DND-41 (cell line): ENCODE results near the gene GSDMA.

Experiments used
- ATAC-seq: fragments of 200-7000 bp; cut with Tn5 transposase; 3 replicates; pipeline ENCODE4 v1.9.1; 2021; ENCODE audit warnings: low read depth; ENCODE audit not compliant: insufficient read depth
- DNase-seq: peaks from one replicate; pipeline ENCODE4 v3.0.0-alpha.2; 2020
- H2AFZ ChIP-seq: 2 replicates; pipeline ENCODE4 v1.6.0; 2012; ENCODE audit warnings: low read depth, low read length
- H3K27ac ChIP-seq: 2 replicates; pipeline ENCODE4 v1.5.1; 2012; ENCODE audit warnings: low read length, inconsistent platforms
- H3K27me3 ChIP-seq: fragments of 200-600 bp; sonication (generic); 2 replicates; pipeline ENCODE4 v1.6.0; 2012; ENCODE audit warnings: low read length, mild to moderate bottlenecking, inconsistent platforms; ENCODE audit not compliant: insufficient read depth, poor library complexity
- H3K36me3 ChIP-seq: 2 replicates; pipeline ENCODE4 v1.5.1; 2012; ENCODE audit warnings: low read length, inconsistent platforms; ENCODE audit not compliant: insufficient read depth
- H3K4me1 ChIP-seq: 2 replicates; pipeline ENCODE4 v1.5.1; 2012; ENCODE audit warnings: mild to moderate bottlenecking, low read length; ENCODE audit not compliant: insufficient read depth
- H3K4me2 ChIP-seq: 2 replicates; pipeline ENCODE4 v1.6.0; 2012; ENCODE audit warnings: mild to moderate bottlenecking, moderate library complexity, low read length, inconsistent platforms; ENCODE audit not compliant: insufficient read depth
- H3K4me3 ChIP-seq, 2 experiments: fragments of 200-600 bp in 1 of 2; shearing (Covaris generic) in 1 of 2; 2 replicates each; pipeline ENCODE4 v1.5.1; 2012 to 2016; ENCODE audit warnings: inconsistent platforms in 2 of 2, low read length in 2 of 2, mild to moderate bottlenecking in 2 of 2, low read depth in 1 of 2, moderate library complexity in 1 of 2
- H3K79me2 ChIP-seq: 2 replicates; pipeline ENCODE4 v1.6.0; 2012; ENCODE audit warnings: low read length, inconsistent platforms; ENCODE audit not compliant: insufficient read depth
- H3K9ac ChIP-seq: 2 replicates; pipeline ENCODE4 v1.6.0; 2012; ENCODE audit warnings: low read depth, mild to moderate bottlenecking, inconsistent platforms, low read length, moderate library complexity
- H3K9me3 ChIP-seq: 2 replicates; pipeline ENCODE4 v1.5.1; 2012; ENCODE audit warnings: low read length, moderate library complexity, mild to moderate bottlenecking, inconsistent platforms; ENCODE audit not compliant: insufficient read depth, severe bottlenecking
- H4K20me1 ChIP-seq: 2 replicates; pipeline ENCODE4 v1.6.0; 2012; ENCODE audit warnings: low read length; ENCODE audit not compliant: insufficient read depth
- EZH2 ChIP-seq: IDR thresholded peaks from 3 replicates; pipeline ENCODE4 v1.6.1; 2012; ENCODE audit warnings: borderline replicate concordance, low read depth, mild to moderate bottlenecking, moderate library complexity, low read length, inconsistent platforms; ENCODE audit not compliant: severe bottlenecking
- TF ChIP-seq, protein P1 (sequence below): IDR thresholded peaks from 2 replicates; pipeline ENCODE4 v1.5.1; 2012; ENCODE audit warnings: borderline replicate concordance, low read length, moderate library complexity, mild to moderate bottlenecking; ENCODE audit not compliant: poor library complexity, severe bottlenecking; ENCODE audit errors: extremely low read depth

Gene GSDMA

DNA sequence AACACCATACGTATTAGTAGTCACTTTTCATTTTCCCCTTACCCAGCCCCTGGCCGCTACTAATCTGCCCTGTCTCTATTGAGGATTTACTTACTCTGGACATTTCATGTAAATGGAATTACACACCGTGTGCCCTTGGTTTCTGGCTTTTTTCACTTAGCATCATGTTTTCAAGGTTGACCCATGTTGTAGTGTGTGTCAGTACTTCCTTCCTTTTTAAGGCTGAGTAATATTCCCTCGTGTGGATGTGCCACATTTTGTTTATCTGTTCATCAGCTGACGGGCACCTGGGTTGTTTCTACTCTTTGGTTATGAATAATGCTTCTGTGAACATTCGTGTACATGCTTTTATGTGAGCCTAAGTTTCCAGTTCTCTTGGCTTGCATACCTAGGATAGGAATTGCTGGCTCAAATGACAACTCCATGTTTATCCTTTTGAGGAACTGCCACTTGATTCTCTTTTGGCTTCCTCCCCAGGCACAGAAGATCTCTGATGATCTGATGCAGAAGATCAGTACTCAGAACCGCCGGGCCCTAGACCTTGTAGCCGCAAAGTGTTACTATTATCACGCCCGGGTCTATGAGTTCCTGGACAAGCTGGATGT is 25.5 kb downstream of the GSDMA start:
- Histone ChIP-seq H3K4me3 (no peak overlapping the region), H3K9ac (no peak overlapping the region), H2AFZ (no peak overlapping the region), H3K4me1 (peaks cover 10% of the 10 kb centered on the region; the same call in 1 of the 2 replicates), H3K27ac (no peak overlapping the region), H3K9me3 (no peaks in the 10 kb centered on the region), H4K20me1 (peaks cover 25% of the 10 kb centered on the region), H3K36me3 (peaks cover 96% of the 10 kb centered on the region), H3K4me2 (no peak overlapping the region), H3K27me3 (no peaks in the 10 kb centered on the region), H3K79me2 (peaks cover 19% of the 10 kb centered on the region)
- TF ChIP-seq, protein P1, sequence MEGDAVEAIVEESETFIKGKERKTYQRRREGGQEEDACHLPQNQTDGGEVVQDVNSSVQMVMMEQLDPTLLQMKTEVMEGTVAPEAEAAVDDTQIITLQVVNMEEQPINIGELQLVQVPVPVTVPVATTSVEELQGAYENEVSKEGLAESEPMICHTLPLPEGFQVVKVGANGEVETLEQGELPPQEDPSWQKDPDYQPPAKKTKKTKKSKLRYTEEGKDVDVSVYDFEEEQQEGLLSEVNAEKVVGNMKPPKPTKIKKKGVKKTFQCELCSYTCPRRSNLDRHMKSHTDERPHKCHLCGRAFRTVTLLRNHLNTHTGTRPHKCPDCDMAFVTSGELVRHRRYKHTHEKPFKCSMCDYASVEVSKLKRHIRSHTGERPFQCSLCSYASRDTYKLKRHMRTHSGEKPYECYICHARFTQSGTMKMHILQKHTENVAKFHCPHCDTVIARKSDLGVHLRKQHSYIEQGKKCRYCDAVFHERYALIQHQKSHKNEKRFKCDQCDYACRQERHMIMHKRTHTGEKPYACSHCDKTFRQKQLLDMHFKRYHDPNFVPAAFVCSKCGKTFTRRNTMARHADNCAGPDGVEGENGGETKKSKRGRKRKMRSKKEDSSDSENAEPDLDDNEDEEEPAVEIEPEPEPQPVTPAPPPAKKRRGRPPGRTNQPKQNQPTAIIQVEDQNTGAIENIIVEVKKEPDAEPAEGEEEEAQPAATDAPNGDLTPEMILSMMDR, result no peak
- no peak for TF ChIP-seq EZH2
- no peak for DNase-seq
- no peak for ATAC-seq

DNA sequence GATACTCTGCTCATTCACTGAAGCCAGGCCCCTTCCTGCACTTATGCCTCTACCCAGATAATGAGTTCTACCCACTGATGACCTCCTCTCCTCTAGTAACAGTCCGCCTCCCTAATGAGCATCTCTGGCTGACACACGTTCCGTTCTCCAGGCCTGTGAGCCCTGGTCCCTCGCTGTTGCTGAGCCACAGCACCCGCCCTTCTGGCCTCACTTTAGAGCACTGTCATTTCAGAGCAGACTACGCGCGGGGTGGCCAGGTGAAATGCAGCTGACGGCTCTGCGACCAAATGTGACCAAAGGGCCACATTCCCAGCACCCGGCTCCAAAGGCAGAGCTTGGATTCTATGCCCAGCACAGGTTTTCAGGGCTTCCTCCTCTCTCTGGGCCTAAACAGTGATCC is 31.6 kb downstream of the GSDMA start:
- Histone ChIP-seq H3K9ac (no peak overlapping the region), H3K79me2 (no peaks in the 10 kb centered on the region), H3K27me3 (no peaks in the 10 kb centered on the region), H3K4me1 (no peaks in the 10 kb centered on the region), H3K4me3 (no peak overlapping the region), H3K9me3 (no peaks in the 10 kb centered on the region), H3K4me2 (no peak overlapping the region), H3K27ac (no peak overlapping the region), H4K20me1 (peaks cover 16% of the 10 kb centered on the region), H2AFZ (no peak overlapping the region), H3K36me3 (peaks cover 84% of the 10 kb centered on the region)
- ATAC-seq, result no peak
- TF ChIP-seq EZH2, result no peak
- TF ChIP-seq, protein P1, result no peak
- no peak for DNase-seq

DNA sequence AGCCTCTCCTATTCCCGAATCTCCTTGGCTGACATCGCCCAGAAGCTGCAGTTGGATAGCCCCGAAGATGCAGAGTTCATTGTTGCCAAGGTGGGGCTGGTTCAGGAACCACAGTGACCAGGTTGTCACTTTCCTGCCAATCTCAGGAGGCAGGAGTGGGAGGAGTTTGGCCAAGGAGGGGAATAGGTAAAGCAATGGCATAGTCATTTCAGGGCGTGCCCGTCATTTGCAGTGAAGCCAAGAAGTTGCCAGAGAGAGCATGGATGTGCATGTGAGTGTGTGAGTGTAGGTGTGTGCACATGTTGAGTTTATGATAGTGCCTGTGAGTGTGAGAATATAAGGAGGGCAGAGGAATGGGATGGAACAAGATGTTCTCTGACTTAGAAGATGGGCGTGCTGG is 32.6 kb downstream of the GSDMA start:
- Histone ChIP-seq H4K20me1 (peaks cover 16% of the 10 kb centered on the region), H2AFZ (no peak overlapping the region), H3K27me3 (no peaks in the 10 kb centered on the region), H3K9ac (no peak overlapping the region), H3K36me3 (peaks cover 74% of the 10 kb centered on the region), H3K9me3 (no peaks in the 10 kb centered on the region), H3K4me2 (no peak overlapping the region), H3K4me3 (no peak overlapping the region), H3K79me2 (no peaks in the 10 kb centered on the region), H3K4me1 (no peaks in the 10 kb centered on the region), H3K27ac (no peak overlapping the region)
- TF ChIP-seq, protein P1, result no peak
- TF ChIP-seq EZH2, result no peak
- DNase-seq (no peak), ATAC-seq (no peak)
